Calu3 (cell line): Measurements from ENCODE around the gene SMIM14. TPM values are rescaled to one million over a fixed set of nuclear protein-coding genes. Genes with fewer than 3 reads are reported as not detected.
A peak's percentile ranks its signal among the peaks of the same experiment; 100 is the strongest.

Source experiments
- BruUV-seq: library from RNA; stranded (reverse); fragments of 400-500 nt; replicated peaks from 2 replicates; lab custom pipeline; 2021; lab: Mats Ljungman, UMichigan
- CTCF ChIA-PET: fragments of 300-600 bp; sonication (Branson Sonifier 250); formaldehyde crosslinking; loops from one replicate; lab custom pipeline; 2022; ENCODE audit warnings: antibody characterized with exemption; lab: Charles Lee
- DNase-seq: peaks from one replicate; pipeline ENCODE4 v3.0.0; 2022
- H3K27ac Mint-ChIP-seq: one replicate; pipeline ENCODE4 v1.8.0; 2022; ENCODE audit warnings: mixed read lengths; ENCODE audit not compliant: unreplicated experiment
- H3K27me3 Mint-ChIP-seq: one replicate; pipeline ENCODE4 v1.8.0; 2022; ENCODE audit warnings: mixed read lengths; ENCODE audit not compliant: unreplicated experiment
- H3K36me3 Mint-ChIP-seq: one replicate; pipeline ENCODE4 v1.8.0; 2022; ENCODE audit warnings: mild to moderate bottlenecking, moderate library complexity, mixed read lengths; ENCODE audit not compliant: insufficient read depth, unreplicated experiment
- H3K4me1 Mint-ChIP-seq: one replicate; pipeline ENCODE4 v1.8.0; 2022; ENCODE audit warnings: mild to moderate bottlenecking, low read depth, mixed read lengths; ENCODE audit not compliant: unreplicated experiment
- H3K4me3 Mint-ChIP-seq: one replicate; pipeline ENCODE4 v1.8.0; 2022; ENCODE audit warnings: mild to moderate bottlenecking, low read depth, moderate library complexity, mixed read lengths; ENCODE audit not compliant: unreplicated experiment
- H3K9me3 Mint-ChIP-seq: one replicate; pipeline ENCODE4 v1.8.0; 2022; ENCODE audit warnings: low read depth, mixed read lengths; ENCODE audit not compliant: unreplicated experiment
- CTCF ChIP-seq: fragments of 200-600 bp; IDR thresholded peaks from one replicate; pipeline ENCODE4 v1.8.0; 2022; ENCODE audit warnings: antibody characterized with exemption; ENCODE audit not compliant: unreplicated experiment
- intact Hi-C: fragments of 100-400 bp; cut with micrococcal nuclease; formaldehyde crosslinking; loops from one replicate; pipeline ENCODE4 v1.10.0; 2022; ENCODE audit not compliant: unreplicated experiment
- total RNA-seq: library from RNA; stranded (reverse); gene quantifications from 2 replicates; pipeline ENCODE4 v1.2.3, GENCODE V29; 2022

SMIM14 gene
- total RNA-seq, 1 experiment from 2014 or later, result 22.2 TPM

DNA sequence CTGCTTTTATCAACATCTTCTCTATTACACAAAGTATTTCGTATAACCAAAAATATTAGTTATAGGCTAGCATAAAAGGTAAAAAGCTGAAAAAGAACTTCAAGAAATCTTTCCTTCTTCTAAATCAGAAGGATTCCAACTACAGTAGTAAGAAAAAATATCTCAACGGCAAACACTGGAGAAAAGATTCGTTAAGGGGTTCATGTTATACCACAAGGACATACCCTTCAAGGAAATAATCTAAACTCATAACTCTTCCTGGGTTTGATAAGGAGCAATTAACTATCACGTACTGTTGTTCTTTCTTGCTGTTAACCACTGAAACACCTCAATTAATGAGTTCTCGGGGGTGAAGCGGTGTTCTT, 1.5 kb downstream of the SMIM14 start:
- peaks cover 16% of the 10 kb centered on the region for H3K4me1 Mint-ChIP-seq
- CTCF ChIA-PET, result no interaction called here
- H3K9me3 Mint-ChIP-seq, result no peaks in the 10 kb centered on the region
- DNase-seq, result no peak
- H3K27ac Mint-ChIP-seq, result peak overlapping the region; percentile 77
- H3K4me3 Mint-ChIP-seq, result peak overlapping the region; percentile 89
- intact Hi-C loops, result loop anchor here (5.0 kb wide), 1 partner anchor 110 kb away; the partner anchor contains the start of gene UGDH
- H3K27me3 Mint-ChIP-seq, result no peaks in the 10 kb centered on the region
- H3K36me3 Mint-ChIP-seq, result peaks cover 34% of the 10 kb centered on the region
- no TSS peak for BruUV-seq
- no peak for TF ChIP-seq CTCF

GRCh38 chr4:39636531-39637184, 2.0 kb downstream of the SMIM14 start:
- Mint-ChIP-seq H3K4me3 (peak overlapping the region; percentile 89), H3K36me3 (peaks cover 34% of the 10 kb centered on the region), H3K9me3 (no peaks in the 10 kb centered on the region), H3K4me1 (peaks cover 16% of the 10 kb centered on the region), H3K27ac (peak overlapping the region; percentile 77), H3K27me3 (no peaks in the 10 kb centered on the region)
- no peak for DNase-seq
- CTCF ChIA-PET, result no interaction called here
- intact Hi-C loops, result loop anchor here (5.0 kb wide), 1 partner anchor 109 kb away; the partner anchor contains the start of gene UGDH
- no TSS peak for BruUV-seq
- no peak for TF ChIP-seq CTCF

GRCh38 chr4:39635023-39635422, 3.6 kb downstream of the SMIM14 start:
- no peak for TF ChIP-seq CTCF
- Mint-ChIP-seq H3K27ac (peak overlapping the region; percentile 79), H3K9me3 (no peaks in the 10 kb centered on the region), H3K36me3 (peaks cover 34% of the 10 kb centered on the region), H3K4me1 (peaks cover 16% of the 10 kb centered on the region), H3K27me3 (no peaks in the 10 kb centered on the region), H3K4me3 (peak overlapping the region; percentile 61)
- peak; percentile 54 for DNase-seq
- no TSS peak for BruUV-seq
- CTCF ChIA-PET, result interaction anchor here (0.7 kb wide), 1 partner anchor 63 kb away, joined by 3 read pairs; the partner anchor contains the start of gene UBE2K
- intact Hi-C loops, result loop anchor here (5.0 kb wide), 1 partner anchor 108 kb away; the partner anchor contains the start of gene UGDH

- Mint-ChIP-seq H3K27me3 (no peaks in the 10 kb centered on the region), H3K4me3 (no peak overlapping the region), H3K9me3 (no peaks in the 10 kb centered on the region), H3K4me1 (peaks cover 16% of the 10 kb centered on the region), H3K27ac (no peak overlapping the region), H3K36me3 (peaks cover 7% of the 10 kb centered on the region)
- TF ChIP-seq CTCF, result no peak
- CTCF ChIA-PET, result interaction anchor here (0.6 to 0.7 kb wide), 2 partner anchors 104 to 336 kb away, joined by 3 read pairs; partner anchors contain the start of gene UGDH
- intact Hi-C loops, result no loop called here
- BruUV-seq, result no TSS peak
- no peak for DNase-seq
These were observed 7.0 kb downstream of the SMIM14 start for GRCh38 chr4:39631700-39632079.
